GM18868 (cell line): ENCODE data around the gene GMPR.

Experiments
- ATAC-seq: cut with Tn5 transposase; IDR thresholded peaks from one replicate; pipeline ENCODE4 v1.9.1; 2021; ENCODE audit warnings: mild to moderate bottlenecking, moderate library complexity; ENCODE audit not compliant: unreplicated experiment

The GMPR gene

DNA sequence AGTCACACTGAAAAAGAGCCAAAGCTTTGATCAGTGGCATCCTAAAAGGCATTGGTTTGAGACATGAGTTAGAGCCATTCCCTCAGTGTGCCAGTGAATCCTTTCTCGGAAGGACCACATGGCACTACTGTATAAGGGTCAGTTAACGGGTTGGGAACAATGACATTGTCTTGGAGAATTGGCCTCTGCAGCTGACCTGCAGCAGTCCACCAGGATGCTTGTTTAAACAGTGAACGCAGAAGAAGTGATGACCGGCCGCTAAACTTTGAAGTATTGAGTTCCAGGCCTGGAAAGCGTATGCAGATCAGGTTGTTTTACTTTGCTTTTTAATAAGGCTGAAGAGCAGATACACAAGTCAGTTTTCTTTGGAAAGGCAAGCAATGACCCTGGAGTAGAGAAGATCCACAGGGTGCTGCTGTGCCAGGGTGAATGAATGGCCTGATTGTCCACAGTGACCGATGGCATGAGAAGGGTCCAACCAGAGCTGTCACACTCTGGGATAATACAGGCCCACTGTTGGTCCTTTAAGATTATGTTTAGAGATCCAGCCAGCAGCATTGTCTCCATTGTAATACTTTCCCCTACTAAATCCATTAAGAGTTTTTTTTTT, 57.8 kb downstream of the GMPR start:
- ATAC-seq: no peak

DNA sequence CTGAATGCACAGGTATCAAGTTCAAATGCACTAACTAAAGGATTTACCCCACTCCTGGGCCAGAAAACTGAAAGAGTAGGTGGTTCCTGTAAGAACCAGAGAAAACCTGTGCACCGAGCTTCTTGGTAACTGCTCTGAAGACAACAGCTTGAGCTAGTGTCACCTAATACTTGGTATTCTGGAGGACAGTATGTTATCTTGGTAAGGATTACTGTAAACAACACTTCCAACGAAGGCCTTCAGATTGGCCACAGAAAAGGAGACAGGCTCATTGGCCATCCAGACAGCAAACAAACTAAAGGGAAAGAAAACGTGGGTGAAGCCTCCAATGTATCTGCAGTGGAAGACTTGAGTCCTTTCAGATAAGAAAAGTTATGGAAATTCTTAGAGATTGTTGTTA, 61.5 kb downstream of the GMPR start:
- ATAC-seq: no peak

DNA sequence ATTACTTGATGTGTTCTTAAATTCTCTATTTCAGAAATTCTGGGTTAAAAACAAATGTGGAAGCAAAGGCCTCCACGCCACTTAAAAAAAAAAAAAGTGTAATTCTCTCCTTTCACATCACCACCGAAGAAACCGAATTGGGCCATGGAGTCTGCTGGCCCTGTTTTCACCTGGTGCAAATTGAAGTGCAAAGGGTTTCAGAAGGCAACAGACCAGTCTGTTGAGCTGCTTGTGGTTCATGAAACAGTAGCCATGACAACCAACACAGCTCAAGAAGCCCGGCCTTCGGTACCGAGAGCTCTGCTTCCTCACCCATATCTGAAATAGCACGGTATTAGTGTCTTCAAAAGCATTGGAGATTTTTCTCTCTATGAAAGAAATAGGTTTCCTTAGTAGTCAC, 63.1 kb downstream of the GMPR start:
- ATAC-seq: peak; percentile 74

DNA sequence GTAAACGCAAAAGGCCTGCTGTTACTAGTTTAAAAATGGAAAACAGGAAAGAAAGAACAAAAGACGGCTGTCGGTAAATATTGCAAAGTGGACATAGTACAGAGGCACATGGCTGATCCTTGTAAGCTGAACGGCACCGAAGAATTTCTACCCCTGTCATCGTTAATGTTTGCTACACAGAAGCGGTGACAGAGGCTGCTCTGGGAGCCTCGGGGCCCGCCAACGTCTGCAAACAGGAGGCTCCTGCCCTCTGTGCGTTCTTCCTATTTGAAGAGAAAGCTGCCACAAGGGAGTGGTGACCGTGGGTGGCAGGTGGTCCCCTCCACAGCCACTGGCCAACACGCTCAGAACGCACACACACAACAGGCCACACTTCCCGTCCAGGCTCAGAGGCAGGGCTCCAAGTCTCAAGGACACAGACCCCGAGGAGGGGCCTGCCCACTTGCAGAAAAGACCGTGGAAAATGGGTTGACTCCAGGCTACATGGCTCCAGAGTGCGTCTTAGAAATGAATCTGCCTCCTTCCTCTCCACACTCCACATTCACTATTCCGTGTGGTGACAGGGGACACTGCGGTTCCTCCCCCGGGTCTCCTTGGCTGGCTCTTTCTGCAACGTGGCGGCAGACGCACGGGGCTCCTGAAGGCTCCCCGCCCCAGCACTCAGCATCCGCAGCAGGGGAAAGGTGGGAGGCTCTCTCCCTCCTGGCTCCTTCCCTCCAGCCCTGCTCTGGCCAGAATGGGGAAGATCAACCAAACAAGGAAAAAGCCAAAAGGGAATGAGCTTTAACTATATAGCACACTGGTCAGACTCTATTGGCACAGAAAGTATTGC, 64.5 kb downstream of the GMPR start:
- ATAC-seq: no peak

DNA sequence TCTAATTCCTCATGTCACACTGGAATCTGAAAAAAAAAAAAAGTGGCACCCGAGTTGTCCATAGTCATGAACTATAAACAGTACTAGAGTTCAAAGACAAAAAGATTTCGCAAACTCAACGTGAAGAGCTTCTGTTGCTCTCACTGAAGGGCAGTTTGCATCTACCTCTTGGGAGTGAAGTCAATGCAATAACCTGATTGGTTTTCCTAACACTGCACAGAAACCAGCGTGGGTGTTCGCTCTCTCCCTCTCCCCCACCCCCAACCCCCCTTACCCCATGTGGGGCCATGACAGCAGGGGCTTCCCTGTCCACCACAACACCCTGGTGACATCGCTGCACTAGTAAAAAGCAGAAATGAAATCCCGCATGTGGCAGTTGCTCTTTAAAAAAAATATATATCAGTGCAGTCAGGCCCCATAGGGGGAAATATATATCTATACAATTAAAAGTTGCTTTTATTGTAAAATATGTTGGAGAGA, 66.9 kb downstream of the GMPR start:
- ATAC-seq: peak; percentile 78

DNA sequence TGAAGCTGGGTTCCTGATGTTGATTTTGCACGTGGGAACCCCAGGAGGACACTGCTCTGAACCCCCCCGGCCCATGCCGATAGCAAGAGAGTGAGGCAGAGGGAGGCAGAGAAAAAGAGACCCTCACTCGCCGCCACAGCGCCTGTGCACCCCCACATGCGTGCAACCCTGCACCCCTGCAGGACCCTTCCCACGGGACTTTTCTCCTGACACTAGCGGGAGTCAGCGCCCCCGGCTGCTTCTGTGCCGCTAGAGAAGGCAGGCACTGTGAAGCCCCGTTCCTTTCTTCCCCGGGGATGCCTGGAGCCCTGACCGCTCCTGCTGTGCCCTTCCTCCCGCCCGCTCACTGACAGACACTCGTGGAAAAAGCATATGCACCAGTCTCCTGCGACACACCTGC, 67.4 kb downstream of the GMPR start:
- peak; percentile 24 for ATAC-seq

DNA sequence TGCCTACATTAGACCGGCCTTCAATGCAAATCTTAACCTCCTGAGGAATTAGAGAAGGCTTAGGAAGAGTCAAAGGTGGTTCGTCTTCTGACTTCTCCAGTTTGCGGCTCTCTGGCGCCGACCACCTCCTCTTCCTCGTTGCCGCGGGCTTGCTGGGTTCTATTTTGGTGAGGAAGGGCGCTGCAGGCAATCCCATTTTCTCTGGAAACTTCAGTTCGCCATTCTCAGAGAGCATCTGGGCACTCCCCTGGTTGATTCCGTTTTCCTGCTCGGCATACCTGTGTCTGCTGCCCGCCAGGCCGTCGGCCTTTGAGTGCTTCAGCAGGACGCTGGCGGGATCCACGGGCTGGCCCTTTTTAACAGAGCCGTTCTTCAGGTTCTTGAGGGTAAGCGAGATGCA, 67.9 kb downstream of the GMPR start:
- ATAC-seq: no peak

DNA sequence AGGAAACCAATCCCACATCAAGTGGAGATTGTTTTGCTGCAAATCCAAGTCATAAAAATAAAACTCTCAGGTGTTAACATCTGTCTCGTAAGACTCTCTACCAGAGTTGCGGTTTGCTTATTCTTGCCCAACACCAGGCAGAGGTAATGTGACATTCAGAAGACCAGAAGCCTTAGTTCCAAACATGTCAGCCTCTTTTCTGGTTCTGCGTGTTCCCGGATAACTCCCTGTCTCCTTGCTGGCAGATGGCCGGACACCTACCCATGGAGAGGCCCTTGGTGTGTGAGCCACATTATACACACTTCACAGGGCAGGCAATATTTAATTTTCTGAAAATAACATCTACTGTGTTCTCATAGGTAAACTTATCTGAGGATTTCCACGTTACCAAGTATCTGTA, 73.4 kb downstream of the GMPR start:
- no peak for ATAC-seq

DNA sequence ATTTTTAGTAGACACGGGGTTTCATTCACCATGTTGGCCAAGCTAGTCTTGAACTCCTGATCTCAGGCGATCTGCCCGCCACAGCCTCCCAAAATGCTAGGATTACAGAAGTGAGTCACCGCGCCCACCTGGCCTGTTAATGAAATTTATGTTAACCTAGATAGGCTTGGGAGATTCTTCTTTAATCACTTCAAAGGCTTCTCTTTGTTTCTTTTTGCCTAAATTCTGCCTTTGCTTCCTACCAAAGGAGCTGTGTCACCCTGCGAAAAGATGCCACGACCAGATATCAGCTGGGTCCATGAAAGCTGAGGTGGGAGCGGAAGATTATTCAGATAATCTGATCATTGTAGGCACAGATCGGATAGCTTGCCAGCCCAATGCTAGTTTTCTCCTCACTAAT, 75.3 kb downstream of the GMPR start:
- no peak for ATAC-seq

DNA sequence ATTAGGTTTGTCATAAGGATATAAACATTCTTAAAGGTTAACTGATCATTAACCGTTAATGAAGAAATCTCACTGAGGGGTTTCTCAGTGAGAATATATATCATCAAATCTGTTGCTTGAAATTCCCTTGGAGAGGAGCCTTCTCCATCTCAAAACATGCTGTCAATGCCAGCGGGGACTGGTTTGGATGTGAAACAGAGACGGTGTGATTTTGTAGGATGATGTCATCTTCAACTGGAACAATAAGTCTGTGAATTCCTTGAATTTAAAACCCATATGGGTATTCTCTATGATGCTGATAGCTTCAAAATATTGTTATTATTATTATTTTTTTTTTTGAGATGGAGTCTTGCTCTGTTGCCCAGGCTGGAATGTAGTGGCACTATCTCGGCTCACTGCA, 75.9 kb downstream of the GMPR start:
- no peak for ATAC-seq

DNA sequence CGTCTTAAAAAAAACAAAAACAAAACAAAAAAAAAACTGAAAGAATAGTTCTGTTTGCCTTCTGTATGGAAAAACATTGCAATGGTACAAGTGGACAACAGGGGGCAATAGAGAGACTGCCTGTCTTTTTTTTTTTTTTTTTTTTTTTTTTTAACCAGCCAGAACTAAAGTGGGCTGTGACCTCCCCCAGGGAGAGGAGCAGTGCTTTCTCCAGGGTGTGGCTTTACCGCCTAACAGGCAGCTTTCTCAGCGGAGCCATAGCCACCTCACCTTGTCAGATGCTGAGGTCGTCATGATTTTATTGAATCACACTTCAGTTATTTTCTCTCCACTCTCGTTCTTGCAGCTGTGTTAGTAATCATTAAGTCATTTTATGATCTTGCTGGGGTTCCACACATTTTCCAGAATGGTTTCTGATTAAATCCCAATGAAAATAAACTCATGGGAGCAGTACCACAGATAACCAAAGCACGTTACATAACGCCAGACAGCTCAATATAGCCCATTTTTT, 78.4 kb downstream of the GMPR start:
- no peak for ATAC-seq

DNA sequence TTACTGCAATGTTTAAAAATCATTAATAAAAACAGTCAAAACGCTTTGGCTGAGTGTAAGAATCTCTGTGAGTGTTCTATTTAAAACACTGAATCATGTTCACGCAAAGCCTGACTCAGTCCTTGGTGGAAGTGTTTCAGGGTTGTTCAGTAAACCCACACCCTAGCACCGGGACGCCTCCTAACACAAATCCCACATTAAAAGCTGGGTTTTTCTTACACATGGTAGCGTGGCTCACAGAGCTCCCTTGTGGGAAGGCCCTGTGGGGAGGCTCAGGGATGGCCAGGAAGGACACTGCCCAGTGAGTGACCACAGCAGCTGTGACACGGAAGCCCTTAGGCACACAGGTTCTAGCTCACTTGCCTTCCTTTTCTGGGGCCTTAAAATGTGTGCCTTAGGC, 80.2 kb downstream of the GMPR start:
- no peak for ATAC-seq

DNA sequence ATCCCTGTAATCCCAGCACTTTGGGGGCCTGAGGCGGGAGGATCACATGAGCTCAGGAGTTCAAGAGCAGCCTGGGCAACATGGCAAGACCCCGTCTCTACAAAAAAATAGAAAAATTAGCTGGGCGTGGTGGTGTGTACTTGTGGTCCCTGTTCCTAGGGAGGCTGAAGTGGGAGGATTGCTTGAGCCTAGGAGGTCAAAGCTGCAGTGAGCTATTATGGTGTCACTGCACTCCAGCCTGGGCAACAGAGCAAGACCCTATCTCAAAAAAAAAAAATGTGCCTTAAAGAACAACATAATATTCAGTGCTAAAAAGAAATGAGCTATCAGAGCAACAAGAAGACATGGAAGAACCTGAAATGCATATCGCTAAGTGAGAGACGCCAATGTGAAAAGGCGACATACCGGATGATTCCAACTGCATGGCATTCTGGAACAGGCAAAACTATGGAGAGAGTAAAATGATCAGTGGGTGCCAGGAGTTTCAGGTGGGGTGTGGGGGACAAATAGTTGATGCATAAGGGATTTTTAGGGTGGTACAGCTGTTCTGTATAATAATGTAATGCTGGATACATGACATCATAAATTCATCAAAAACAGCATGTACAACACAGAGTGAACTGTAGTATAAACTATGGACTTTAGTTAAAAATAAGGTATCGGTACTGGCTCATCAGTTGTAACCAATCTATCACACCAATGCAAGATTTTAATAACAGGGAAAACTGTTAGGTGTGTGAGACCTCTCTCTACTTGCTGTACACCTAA, 80.8 kb downstream of the GMPR start:
- ATAC-seq: no peak

DNA sequence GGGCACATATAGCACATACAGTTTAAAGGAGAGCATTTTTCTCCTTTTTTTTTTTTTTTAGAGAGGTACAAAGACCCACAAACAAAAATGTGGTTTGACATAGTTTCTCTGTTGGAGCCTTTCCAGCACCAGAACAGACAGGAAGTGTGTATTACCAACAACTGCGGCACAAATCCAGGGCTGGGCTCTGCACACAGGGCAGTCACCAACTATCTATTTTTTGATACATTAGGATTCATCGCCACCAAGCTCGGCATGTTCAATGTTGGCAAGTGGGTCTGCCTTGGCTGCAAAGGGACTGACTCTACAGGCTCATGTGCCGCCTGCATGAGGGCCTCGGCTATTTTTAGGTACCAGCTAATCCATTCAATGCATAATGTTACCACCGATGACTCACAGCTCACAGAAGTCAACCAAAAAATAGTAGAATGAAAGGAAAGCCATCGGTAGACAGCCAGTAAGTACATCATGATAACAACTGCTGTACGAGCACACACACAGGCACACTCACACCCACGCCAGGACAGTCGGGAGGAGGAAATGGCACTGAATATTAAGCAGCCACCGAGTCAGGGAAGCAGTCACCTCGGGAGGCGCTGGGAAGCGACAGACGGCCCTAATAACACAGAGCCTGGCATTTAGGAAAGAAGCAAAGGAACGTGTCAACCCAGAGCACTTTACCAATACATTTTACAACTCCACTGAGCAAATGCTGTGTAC, 81.6 kb downstream of the GMPR start:
- ATAC-seq: peak; percentile 66

DNA sequence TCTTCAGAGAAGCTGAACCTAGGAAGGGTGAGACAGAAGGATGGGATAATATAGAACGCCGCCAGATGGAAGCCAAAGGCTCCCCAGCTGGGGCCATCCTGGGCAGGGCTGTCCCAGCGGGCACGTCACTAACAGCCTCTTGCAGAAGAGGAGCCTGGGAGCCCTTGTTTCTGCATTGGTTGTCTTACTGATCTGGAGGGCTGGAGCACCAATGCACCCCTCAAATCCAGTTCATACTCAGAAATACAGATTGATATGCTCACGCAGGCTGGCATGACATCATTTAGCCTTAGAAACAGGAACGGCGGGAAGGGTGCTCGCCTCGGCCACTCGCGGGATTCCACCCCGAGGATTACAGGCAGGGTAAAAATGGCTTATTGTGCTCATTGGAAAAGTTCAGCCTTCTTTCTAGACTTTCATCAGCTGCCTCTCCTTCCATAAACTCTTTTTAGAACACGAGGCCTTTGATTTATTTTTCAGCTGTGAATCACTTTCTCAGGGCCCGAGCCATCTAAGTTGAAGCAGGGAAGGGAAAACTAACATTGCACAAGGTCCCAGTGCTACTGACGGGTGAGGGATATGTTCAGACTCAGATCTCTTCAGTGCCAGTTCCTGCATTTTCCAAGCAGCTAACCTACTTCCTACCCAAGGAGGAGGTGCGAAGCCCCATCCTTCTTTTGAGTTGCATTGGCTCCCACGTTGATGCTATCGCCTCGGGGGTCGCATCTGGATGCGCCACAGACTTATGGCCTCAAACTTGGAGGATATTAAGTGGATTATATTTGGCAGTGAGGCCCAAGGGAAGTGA, 82.3 kb downstream of the GMPR start:
- ATAC-seq: no peak

DNA sequence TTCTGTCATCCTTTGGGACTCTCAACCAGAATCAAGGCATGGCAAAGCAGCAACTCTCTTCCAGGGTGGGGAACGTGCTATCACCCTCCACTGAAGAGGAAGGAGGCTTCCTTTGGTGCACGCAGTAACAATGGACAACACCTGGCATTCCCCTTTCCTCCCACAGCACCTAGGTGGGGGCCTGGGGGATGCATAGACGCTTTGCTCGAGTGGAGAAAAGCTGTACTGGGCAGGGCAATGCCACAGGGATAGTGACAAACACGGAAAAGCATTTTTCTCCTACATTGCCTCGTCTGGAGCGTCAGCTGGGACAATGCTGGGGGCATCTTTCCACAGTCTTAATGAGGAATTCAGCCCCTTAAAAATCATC, 82.9 kb downstream of the GMPR start:
- ATAC-seq: no peak

DNA sequence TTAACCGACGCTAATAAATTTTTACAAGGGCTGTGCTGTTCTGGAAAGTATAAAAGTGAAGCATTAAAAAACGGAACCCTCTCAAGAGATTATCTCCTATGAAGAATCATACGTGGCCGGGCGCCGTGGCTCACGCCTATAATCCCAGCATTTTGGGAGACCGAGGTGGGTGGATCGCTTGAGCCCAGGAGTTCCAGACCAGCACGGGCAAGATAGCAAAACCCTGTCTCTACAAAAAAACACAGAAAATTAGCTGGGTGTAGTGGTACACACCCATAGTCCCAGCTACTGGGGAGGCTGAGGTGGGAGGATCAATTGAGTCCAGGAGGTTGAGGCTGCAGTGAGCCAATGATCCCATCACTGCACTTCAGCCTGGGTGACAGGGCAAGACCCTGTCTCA, 83.4 kb downstream of the GMPR start:
- no peak for ATAC-seq

DNA sequence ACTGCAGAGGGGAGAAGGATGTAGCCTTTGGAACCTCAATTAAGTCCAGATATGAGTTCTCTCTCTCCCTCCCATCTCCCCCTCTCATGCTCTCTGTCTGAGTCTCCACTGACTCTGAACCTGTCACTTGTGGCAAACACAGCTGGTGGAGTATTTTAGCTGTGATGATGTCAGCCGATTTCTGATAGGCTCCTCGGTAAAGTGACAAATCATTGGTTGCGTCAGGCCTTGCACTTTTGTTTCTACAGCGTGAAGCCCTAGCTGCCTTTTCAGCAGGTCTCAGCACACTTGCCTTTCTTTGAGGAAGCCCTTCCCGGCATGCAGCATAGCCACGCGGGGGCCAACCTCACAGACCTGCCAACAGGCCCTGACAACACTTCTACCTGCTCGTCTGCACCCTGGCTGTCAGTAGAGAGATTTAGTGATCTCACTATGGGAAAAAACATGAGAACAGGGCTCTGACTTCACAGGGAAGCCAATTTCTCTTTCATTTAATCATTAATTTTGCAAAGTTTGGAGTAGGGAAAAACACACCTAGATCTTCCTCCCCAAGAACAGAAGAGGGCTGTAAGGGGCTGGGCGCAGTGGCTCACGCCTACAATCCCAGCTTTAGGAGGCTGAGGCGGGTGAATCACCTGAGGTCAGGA, 84.4 kb downstream of the GMPR start:
- peak; percentile 84 for ATAC-seq

DNA sequence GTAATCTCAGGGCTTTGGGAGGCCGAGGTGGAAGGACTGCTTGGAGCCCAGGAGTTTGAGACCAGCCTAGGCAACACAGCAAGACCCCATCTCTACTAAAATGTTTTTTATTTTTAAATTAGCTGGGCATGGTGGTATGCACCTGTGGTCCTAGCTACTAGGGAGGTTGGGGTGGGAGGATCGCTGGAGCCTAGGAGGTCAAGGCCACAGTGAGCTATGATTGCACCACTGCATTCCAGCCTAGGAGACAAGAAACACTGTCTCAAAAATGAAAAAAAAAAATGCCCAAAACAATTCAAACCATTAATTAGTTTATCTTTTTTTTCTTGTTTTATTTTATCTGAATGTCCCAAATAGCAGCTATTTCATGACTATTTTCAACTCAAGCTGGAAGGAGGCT, 85.8 kb downstream of the GMPR start:
- ATAC-seq: no peak
